Non-pigmented ciliary epithelial cell (primary cell): ENCODE results near the gene BCL7A.
"Not testable (repeated sequence)": the region's sequence is repeated elsewhere in the genome, so short reads cannot be mapped to it uniquely, and the experiment has no call there.

ENCODE experiments used
- DNase-seq: peaks from one replicate; pipeline ENCODE4 v3.0.0-alpha.2; 2010; ENCODE audit warnings: low read depth

BCL7A gene

DNA sequence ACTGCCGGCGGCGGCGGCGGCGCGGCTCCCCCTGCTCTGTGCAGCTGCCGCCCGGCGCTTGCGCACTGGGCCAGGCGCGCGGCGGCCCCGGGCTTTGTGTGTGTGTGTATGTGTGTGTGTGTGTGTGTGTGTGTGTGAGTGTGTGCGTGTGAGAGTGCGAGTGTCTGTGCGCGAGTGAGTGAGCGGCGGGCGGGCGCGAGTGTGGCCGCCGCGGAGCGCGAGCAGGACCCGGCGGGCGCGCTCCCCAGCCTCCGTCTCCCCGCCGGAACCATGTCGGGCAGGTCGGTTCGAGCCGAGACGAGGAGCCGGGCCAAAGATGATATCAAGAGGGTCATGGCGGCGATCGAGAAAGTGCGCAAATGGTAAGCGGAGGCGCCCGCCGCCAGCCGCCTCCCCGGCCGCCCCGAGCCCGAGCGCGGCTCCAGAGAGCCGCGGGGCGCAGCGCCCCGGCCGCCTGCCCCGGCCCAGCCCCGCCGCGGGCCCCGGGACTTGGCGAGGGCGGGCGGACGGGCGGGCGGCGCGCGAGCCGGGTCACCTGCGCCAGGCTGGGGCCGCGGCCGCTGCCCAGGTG lies at the start of gene BCL7A:
TSS of gene BCL7A (plus strand) at position 63 of the 571 bp plus-strand sequence. CDS start at position 271, 208 bp downstream.
- DNase-seq = no peak

GRCh38 chr12:121974026-121974985 lies 47.4 kb upstream of the BCL7A start:
- no peak for DNase-seq

DNA sequence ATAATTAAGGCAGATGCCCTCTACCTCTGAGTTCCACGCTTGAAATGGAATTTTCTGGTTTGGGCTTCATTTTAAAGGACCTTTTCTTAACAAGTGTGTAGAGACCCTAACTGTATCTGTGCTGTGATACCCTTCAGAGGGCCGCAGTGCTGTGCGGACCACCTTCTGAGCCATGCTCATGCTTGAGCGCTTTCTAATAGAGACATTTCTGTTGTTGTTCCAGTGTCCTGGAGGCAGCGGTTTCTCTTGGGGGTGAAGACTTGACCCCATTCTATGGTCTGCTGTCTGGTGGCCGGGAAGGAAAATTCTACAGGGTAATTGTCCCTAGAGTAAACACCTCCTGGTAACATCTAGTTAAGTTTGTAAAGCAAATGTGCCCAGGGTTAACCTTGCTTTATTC lies 46.7 kb upstream of the BCL7A start:
- DNase-seq = no peak

DNA sequence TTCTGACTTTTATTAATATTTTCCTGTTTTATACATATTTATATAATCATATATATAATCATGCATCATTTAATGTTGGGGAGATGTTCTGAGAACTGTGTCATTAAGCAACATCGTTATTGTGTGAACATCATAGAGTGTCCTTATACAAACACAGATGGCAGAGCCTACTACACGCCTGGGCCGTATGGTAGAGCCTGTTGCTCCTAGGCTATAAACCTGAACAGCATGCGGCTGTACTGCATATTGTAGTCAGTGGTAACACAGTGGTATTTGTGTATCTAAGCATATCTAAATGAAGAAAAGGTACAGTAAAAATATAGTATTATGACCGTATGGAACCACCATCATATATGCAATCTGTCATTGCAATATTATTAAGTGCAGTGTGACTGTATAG lies 44.7 kb upstream of the BCL7A start:
- DNase-seq = no peak

- no peak for DNase-seq
These were observed 41.3 kb upstream of the BCL7A start for GRCh38 chr12:121980191-121980891.

DNA sequence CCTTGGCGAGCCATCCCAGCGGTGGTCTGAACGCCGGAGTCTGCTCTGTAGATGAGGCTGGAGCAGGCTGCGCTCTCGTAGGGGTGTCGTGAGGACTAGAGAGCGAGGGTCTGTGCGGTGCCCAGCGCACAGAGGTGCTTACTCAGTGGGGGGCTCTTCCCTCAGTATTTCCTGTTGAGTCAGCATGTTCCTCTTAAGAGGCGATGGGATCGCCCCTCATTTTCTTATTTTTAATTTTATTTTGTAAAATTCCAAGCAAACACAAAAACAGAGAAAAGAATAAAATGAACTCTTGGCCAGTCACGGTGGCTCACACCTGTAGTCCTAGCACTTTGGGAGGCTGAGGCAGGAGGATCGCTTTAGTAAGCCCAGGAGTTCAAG lies 40.8 kb upstream of the BCL7A start:
- DNase-seq = no peak

DNA sequence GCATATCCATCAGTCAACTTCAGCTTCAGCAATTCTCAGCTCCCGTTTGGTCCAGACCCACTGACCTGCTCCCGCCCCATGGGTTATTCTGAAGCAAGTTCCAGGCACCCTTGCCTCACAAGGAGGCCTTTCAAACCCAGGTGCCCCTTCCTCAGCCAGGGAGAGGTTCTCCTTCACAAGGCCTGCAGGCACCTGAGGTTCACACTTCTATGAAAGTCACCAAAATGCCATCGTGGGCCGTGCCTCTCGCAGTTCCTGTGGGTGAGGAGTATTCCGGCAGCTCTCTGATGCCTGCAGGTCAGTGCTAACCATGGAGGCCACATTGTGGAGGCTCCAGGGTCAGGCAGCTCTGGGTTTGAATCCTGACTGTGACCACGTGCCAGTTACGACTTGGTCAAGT lies 40.2 kb upstream of the BCL7A start:
- no peak for DNase-seq

DNA sequence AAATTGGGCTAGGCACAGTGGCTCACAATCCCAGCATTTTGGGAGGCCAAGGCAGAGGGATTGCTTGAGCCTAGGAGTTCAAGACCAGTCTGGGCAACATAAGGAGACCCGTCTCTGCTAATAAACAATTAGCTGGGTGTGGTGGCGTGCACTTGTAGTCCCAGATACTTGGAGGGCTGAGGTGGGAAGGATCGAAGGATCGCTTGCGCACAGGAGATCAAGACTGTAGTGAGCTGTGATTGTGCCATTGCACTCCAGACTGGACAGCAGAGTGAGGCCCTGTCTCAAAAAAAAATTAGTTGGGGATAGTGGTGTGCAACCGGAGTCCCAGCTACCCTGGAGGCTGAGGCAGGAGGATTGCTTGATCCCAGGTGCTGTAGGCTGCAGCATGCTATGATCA lies 38.7 kb upstream of the BCL7A start:
- no peak for DNase-seq

DNA sequence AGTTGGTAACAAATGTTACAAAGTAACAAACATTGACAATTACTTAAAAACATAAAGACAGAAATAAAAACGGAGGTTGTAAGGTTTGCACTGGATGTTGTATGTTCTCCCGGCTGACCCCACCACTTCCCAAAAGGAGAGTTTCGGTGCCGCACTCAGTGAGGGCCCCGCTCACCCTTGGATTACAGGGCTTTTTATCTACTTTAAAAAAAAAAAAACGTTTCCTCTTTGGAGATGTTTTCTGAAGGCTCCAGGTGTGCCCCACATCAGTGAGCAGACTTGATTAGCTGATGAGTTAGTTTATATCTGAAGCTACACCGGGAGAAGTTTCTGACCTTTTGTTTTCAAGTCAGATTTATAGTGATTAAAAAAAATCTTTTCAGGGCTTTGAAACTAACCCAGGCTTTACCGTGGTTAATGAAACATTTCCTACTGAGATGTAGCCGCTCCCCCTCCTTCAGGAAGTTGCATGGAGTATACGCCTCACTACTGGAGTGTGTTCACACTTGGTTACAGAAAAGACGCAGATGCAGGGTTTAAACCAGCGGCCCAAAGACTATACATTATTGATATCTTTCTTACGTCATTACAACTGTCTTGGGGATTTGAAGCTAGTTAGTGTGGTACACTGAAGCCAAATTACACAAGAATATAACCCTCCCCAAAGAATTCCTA lies 38.0 kb upstream of the BCL7A start:
- DNase-seq = no peak

GRCh38 chr12:121986489-121987245 lies 35.0 kb upstream of the BCL7A start:
- no peak for DNase-seq

GRCh38 chr12:121988519-121988918 lies 33.2 kb upstream of the BCL7A start:
- not testable (repeated sequence) for DNase-seq

- no peak for DNase-seq
These were observed 32.2 kb upstream of the BCL7A start for GRCh38 chr12:121989276-121990113.

DNA sequence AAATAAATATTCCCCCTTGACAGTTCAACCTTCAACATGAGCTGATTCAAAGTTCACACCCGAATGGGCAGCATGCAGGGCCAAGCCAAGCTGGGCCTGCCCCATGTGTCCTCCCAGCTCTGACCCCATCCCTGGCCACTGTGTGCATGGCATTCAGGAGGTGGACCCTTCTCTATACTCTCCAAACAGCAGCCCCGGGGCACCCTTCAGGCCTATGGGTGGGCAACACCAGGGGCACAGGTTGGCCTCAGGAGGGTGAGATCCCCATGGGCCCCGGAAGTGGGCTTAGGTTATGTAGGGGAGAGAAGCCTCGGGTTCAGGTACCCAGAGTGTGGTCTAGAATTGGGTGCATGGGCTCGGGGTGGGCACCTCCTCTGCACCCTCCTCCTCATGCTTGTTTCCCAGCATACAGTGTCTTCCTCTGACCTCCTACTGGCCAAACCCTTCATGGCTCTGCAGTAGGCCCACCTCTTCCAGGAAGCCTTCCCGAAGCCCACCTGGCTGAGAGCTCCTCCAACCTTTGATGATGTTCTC lies 31.5 kb upstream of the BCL7A start:
- DNase-seq = no peak

DNA sequence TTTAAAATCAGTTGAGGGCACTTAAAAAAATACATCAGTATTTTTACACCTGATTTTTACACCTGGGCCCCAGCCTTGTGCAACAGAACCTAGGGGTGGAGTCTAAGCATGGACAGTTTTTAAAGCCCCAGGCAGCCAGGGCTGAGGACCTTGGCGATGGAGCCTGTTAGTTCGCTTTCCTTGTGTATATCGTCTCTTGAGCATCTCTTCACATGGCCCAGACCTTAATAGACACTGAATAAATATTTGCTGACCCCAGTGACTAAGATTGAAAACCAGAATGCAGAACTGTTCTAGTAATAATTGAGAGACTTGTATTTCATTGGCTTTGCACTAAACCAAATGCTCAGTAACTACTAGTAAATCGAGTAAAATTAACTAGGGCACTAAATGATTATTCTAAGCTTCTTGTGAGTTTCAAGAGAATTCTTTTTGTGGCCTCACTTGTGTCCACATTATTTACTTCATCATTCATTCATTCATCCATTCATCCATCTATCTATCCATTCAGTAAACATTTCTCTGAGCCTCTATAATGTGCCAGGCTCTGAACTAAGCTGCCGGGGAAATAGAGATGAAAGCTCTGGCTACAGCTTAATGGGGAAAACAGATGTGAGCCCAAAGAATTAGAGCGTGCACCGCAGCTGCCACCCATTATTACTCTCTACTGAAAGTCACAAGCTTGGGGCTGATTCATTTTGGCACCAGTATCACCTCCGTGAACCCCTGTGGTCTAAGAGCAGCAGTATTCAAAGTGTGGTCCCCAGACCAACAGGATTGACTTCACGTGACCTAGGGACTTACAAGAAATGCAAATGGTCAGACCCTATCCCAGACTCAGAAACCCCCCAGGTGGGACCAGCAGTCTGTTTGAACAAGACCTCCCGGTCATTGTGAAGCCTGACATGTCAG lies 30.7 kb upstream of the BCL7A start:
- no peak for DNase-seq

GRCh38 chr12:121992059-121992879 lies 29.4 kb upstream of the BCL7A start:
- DNase-seq = peak; percentile 97

GRCh38 chr12:121996050-121996944 lies 25.4 kb upstream of the BCL7A start:
- no peak for DNase-seq

GRCh38 chr12:121996945-121997612 lies 24.6 kb upstream of the BCL7A start:
- DNase-seq = no peak
